EL (cell line): Measurements from ENCODE around the gene SLITRK1.

Experiments
- DNase-seq: peaks from one replicate; pipeline ENCODE4 v3.0.0-alpha.2; 2016

Gene SLITRK1, protein sequence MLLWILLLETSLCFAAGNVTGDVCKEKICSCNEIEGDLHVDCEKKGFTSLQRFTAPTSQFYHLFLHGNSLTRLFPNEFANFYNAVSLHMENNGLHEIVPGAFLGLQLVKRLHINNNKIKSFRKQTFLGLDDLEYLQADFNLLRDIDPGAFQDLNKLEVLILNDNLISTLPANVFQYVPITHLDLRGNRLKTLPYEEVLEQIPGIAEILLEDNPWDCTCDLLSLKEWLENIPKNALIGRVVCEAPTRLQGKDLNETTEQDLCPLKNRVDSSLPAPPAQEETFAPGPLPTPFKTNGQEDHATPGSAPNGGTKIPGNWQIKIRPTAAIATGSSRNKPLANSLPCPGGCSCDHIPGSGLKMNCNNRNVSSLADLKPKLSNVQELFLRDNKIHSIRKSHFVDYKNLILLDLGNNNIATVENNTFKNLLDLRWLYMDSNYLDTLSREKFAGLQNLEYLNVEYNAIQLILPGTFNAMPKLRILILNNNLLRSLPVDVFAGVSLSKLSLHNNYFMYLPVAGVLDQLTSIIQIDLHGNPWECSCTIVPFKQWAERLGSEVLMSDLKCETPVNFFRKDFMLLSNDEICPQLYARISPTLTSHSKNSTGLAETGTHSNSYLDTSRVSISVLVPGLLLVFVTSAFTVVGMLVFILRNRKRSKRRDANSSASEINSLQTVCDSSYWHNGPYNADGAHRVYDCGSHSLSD

DNA sequence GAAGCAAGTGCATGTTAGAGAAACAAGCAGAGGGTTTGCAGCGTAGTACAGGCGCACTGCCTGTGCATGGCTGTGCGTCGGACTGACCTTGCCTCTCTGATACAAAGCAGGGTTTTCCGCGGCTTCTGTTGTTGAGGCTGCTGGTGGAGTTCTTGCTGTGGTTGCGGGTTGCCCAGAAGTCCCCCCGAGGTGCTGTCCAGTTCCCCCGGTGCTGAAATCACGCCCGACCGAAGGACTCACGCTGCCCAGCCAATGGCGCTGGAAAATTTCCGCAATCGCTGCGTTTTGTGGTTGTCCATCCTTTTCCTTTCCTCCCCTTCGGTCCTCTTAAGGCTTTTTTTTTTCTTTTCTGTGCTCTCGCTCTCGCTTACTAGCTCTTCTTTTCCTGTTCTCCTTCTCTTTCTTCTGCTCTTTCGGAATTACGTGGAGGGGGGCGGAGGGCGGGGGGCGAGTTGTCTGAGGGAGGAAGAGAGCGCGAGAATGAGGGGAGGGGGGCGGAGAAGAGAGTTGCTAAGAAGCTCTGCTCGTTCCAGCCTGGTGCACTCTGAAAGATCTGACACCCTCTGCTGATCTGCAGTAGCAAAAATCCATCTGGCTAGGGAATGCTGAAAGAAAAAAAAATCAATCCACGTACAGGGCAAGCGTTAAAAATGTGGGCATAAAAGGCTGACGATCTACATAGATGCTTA lies at the start of gene SLITRK1:
Gene SLITRK1, minus strand, starts transcription at position 558 of the 689 bp plus-strand sequence. CDS start 967 bp downstream, outside the sequence.
- DNase-seq = peak; percentile 87

DNA sequence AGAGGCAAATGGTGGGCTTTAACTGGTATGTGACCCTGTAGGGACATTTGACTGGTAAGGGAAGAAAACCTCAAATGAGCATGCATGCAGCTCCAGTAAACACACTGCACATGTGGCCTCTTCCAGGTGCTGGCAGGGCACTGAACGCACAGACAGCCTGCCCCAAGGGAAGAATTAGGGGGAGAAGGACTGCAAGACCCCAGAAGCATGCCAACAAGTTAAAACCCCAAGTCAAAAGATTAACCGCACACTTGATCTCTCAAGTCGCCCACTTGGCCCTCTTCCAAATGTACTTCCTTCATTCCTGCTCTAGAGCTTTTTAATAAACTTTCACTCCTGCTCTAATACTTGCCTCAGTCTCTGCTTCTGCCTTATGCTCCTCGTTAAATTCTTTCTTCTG lies 46.9 kb upstream of the SLITRK1 start:
- DNase-seq = no peak

GRCh38 chr13:83919775-83920174 lies 37.5 kb upstream of the SLITRK1 start:
- DNase-seq = no peak

- no peak for DNase-seq
These were observed 32.1 kb upstream of the SLITRK1 start for GRCh38 chr13:83914368-83914767.

GRCh38 chr13:83907196-83907989 lies 25.1 kb upstream of the SLITRK1 start:
- no peak for DNase-seq

- no peak for DNase-seq
These were observed 24.1 kb upstream of the SLITRK1 start for GRCh38 chr13:83906240-83906820.

DNA sequence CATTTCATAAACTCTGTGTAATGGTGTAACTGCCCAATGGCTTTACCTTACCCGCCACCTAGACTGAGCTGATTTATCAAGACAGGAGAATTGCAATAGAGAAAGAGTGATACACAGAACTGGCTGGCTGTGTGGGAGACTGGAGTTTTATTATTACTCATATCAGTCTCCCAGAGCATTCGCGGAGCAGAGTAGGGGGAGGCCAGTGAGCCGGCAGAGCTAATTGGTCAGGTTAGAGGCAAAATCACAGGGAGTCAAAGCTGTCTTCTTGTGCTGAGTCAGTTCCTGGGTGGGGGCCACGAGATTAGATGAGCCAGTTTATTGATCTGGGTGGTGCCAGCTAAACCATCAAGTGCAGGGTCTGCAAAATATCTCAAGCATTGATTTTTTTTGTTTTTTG lies 23.4 kb upstream of the SLITRK1 start:
- no peak for DNase-seq

GRCh38 chr13:83895994-83896580 lies 13.8 kb upstream of the SLITRK1 start:
- peak; percentile 75 for DNase-seq

- DNase-seq = no peak
These were observed 8.1 kb upstream of the SLITRK1 start for GRCh38 chr13:83890358-83890757.

- peak; percentile 21 for DNase-seq
These were observed 1.9 kb upstream of the SLITRK1 start for GRCh38 chr13:83884141-83884540.

- peak; percentile 18 for DNase-seq
These were observed 818 bp upstream of the SLITRK1 start for GRCh38 chr13:83883061-83883523.

DNA sequence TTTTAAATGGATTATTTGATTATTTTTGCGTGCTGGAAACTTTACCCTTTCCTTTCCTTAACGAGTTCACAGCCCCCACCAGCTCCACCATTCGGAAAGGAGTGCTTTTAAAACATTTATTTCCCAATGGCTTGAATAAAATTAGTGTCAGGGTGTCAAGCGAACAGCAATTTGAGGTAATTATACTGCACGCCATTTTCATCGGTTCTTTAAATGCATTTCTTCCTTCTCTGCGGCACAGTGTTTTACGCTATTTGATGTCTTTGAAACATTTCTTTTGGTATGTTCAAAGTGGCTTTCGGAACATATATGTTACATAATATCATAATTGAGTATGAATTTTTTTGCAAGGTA lies 309 bp upstream of the SLITRK1 start:
- DNase-seq = no peak

DNA sequence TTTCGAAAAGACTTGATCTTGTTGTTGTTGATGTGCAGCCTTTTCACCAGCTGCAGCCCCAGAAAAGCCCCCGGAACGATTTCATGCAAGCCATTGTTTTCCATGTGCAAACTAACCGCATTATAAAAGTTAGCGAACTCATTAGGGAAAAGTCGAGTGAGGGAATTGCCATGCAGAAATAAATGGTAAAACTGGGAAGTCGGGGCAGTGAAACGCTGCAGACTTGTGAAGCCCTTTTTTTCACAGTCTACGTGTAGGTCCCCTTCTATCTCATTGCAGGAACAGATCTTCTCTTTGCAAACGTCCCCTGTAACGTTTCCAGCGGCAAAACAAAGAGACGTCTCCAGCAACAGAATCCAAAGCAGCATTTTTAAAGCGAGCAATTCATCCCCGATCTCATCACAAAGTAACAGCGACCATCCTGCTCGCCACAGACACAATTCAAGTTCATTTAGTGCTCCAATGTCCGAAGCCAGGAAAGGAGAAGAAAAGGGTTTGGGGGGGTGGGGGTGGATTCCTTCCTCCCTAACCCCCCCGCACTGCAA lies 1.1 kb downstream of the SLITRK1 start:
- DNase-seq = peak; percentile 35

- peak; percentile 13 for DNase-seq
These were observed 1.8 kb downstream of the SLITRK1 start for GRCh38 chr13:83880275-83881139.

GRCh38 chr13:83879431-83880171 lies 2.7 kb downstream of the SLITRK1 start:
- DNase-seq = peak; percentile 55

DNA sequence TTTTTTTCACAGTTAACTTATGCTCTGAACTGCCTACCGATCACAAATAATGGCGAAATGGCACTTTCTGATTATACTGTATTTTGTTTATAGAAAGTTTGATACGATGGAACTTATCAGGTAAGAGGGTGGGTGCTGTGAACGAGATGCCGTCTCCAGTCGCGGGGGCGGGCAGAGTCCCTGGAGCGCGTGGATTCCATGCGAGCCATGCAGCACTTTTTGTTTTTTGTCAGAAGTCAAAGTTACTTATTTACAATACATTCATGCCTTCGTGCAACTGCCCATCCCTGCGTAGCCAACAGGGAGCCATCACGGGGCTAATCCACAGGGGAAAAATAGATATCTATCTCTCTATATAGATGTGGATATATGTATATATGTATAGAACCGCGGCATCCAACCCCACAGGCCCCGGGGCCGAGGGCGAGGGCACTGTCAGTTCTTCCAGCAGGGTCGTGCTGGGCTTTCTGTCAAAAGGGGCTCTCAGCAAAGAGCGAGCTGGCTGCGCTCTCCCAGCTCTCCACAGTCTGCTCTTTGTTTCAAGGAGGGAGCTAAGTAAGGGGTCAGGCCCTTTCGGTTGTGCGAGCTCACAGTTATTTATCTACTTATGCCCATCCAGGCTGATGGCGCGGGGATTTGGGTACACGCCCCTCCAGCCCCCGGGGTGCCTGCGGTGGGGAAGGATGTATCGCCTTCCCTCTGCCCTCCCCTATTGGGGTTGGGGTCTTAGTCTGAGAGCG lies 3.4 kb downstream of the SLITRK1 start:
- DNase-seq = peak; percentile 18

DNA sequence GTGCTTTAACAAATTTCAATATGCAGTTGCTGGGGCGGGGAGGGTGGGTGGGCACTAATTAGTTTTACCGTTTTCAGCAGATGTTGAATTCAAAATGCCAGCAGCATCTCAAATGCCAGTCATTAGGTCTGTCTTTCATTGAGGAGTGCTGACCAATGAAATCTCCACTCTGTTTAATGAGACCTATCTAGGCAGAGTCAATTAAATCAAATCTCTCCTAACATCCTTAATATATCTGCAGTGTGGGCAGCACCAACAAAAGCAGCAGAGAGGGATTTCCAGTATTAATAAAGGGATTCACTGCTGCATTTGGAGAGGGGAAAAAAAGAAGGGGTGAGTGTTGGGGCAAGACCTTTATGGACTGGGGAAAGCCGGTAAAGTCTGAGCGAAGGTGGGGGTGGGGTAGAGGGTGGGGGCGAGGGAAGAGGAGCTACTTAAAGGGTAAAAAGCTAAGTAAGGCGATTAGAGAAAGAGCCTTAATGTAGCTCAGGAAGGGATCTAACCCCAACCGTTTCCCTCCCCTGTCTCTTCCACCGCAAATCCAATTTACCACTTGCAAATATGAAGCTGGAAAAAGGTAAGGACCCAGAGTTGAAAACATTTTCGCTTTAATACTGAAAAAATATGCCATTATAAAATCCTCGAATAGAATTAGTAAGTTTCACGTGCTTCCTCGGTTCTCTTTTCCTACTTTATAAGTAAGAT lies 4.5 kb downstream of the SLITRK1 start:
- DNase-seq = no peak

- DNase-seq = no peak
These were observed 5.7 kb downstream of the SLITRK1 start for GRCh38 chr13:83876546-83876945.
